A549 treated with RU486 at 1 μM for 4 hours (cell line): ENCODE results near the gene RETNLB. TPM values are rescaled to one million over a fixed set of nuclear protein-coding genes. Genes with fewer than 3 reads are reported as not detected.

Experiments
- total RNA-seq: library from RNA; stranded (reverse); fragments of 200-300 nt; extraction: Qiagen RNA extraction; gene quantifications from 5 replicates; pipeline ENCODE4 v1.2.3, GENCODE V29; 2022; ENCODE audit warnings: low read depth

The RETNLB gene, protein sequence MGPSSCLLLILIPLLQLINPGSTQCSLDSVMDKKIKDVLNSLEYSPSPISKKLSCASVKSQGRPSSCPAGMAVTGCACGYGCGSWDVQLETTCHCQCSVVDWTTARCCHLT
- not detected in 5 replicates for total RNA-seq

DNA sequence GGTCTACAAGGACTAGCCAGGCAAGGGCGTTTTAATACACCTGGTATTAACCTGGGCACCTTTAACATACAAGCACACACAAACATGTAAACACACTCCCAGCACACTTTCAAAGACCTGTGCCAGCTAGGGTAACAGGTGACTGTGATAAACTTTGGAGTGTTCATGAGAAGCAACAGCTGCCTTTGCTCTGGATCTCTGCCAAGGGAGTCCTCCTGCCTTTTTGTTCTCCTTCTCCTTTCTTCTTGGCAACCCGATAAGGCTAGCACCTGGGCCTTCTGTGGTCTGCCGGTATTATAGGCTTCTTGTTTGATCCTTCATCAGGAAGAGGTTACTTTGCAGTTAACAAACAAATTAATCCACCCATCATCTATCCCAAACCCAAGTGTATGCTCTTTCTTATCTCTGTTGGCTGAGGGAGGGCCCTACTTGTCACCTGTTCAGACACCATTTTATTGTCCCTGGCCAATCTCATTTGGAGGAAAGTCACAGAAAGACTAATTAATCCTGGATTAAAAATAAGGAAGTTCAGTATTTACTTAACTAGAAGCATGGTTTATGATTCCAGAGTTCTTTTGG lies at the start of gene RETNLB:
Gene RETNLB (minus strand): TSS at position 7 of the 579 bp plus-strand sequence. CDS start 225 bp downstream, outside the sequence.

Other genes with a start within 250 kb of the RETNLB start
- gene MYH15, start 246.8 kb downstream of the RETNLB start, total RNA-seq, result 0.22 to 0.30 TPM (median 0.23 TPM) in 5 replicates
- gene CIP2A, start 168.0 kb downstream of the RETNLB start, total RNA-seq, result 9.7 to 24.9 TPM (median 21.8 TPM) in 5 replicates
- gene DZIP3, start 167.7 kb downstream of the RETNLB start, total RNA-seq, result 2.5 to 4.4 TPM (median 3.7 TPM) in 5 replicates
- gene TRAT1, start 65.4 kb upstream of the RETNLB start, total RNA-seq, result not detected in 5 replicates
- not detected in 5 replicates for gene GUCA1C, start 196.5 kb upstream of the RETNLB start, total RNA-seq